B cell (primary cell): ENCODE data around the gene KMT2C.

Experiments used
- EZH2 ChIP-seq: IDR thresholded peaks from 2 replicates; pipeline ENCODE4 v1.6.1; 2012; ENCODE audit warnings: borderline replicate concordance, low read depth, mild to moderate bottlenecking, moderate library complexity, low read length; ENCODE audit not compliant: insufficient read depth, poor library complexity, severe bottlenecking
- TF ChIP-seq, protein P1 (sequence below): fragments of 200-600 bp; IDR thresholded peaks from one replicate; pipeline ENCODE4 v1.8.0; 2022; ENCODE audit warnings: antibody characterized with exemption, mild to moderate bottlenecking

DNA sequence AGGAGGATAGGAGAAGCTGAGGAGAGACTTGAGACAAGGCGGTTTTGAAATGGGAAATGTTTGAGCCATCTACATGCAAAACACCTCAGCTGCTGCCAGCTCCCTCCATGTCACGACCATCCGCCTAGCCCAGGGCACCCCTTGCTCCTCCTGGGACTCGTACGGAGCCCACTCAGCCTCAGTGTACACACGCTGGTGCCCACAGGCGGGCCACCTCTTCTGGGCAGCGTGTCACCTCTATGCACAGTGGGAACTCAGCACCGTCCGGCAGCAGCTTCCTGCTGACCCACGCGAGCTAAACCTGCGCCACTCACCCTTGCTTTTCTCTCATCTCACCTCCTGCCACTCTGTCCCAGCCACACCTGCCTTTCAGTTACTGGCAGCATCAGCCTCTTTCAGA, 302.0 kb downstream of the KMT2C start:
- TF ChIP-seq, protein P1, sequence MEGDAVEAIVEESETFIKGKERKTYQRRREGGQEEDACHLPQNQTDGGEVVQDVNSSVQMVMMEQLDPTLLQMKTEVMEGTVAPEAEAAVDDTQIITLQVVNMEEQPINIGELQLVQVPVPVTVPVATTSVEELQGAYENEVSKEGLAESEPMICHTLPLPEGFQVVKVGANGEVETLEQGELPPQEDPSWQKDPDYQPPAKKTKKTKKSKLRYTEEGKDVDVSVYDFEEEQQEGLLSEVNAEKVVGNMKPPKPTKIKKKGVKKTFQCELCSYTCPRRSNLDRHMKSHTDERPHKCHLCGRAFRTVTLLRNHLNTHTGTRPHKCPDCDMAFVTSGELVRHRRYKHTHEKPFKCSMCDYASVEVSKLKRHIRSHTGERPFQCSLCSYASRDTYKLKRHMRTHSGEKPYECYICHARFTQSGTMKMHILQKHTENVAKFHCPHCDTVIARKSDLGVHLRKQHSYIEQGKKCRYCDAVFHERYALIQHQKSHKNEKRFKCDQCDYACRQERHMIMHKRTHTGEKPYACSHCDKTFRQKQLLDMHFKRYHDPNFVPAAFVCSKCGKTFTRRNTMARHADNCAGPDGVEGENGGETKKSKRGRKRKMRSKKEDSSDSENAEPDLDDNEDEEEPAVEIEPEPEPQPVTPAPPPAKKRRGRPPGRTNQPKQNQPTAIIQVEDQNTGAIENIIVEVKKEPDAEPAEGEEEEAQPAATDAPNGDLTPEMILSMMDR = no peak
- no peak for TF ChIP-seq EZH2
